ENCODE results near the gene NEK3.

The NEK3 gene

DNA sequence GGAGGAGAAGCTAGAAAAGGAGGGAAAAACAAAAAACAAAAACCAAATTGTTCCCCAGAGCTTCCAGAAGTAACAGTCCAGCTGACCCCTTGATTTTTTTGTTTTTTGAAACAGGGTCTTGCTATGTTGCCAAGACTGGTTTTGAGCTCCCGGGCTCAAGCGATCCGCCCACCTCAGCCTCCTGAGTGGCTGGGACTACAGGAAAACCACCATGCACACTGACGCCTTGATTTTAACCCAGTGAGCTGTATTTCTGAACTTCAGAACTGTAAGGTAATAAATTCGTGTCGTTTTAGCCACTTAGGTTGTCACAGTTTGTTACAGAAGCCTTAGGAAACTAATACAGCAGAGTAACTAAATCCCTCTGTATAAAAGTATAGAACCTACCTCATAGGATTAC, 1.1 kb upstream of the NEK3 start:
- H3K4me3 Mint-ChIP-seq = peak overlapping the region; percentile 15 to 41
- DNase-seq (no peak), ATAC-seq (replicated peaks) (no peak)
- no peak overlapping the region for H3K27ac Mint-ChIP-seq
- no peaks in the 10 kb centered on the region for H3K9me3 Mint-ChIP-seq
- H3K36me3 Mint-ChIP-seq (ENCODE audit: insufficient read depth) = no peaks in the 10 kb centered on the region
- H3K27me3 Mint-ChIP-seq = no peaks in the 10 kb centered on the region
- peaks cover 18 to 28% of the 10 kb centered on the region in 2 donors for H3K4me1 Mint-ChIP-seq (ENCODE audit: low read depth in 2 of 2)

DNA sequence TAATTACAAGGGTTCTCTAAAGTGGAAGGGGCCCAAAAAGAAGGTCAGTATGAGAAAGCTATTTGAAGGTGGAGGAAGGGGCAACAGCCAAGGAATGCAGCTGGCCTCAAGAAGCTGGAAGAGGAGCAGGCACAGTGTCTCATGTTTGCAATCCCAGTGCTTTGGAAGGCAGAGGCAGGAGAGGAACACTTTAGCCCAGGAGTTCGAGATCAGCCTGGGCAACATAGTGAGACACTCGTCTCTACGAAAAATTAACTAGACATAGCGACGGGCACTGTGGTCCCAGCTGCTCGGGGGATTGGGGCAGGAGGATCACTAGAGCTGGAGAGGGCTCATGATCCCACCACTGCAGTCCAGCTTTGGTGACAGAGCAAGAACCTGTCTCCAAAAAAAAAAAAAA, 656 bp upstream of the NEK3 start:
- peaks cover 18 to 28% of the 10 kb centered on the region in 2 donors for H3K4me1 Mint-ChIP-seq (ENCODE audit: low read depth in 2 of 2)
- no peak for ATAC-seq (replicated peaks)
- H3K27me3 Mint-ChIP-seq = no peaks in the 10 kb centered on the region
- no peak for DNase-seq
- H3K9me3 Mint-ChIP-seq = no peaks in the 10 kb centered on the region
- H3K4me3 Mint-ChIP-seq = peak overlapping the region; percentile 81 to 83
- no peaks in the 10 kb centered on the region for H3K36me3 Mint-ChIP-seq (ENCODE audit: insufficient read depth)
- H3K27ac Mint-ChIP-seq = peak overlapping the region; percentile 90 to 91

DNA sequence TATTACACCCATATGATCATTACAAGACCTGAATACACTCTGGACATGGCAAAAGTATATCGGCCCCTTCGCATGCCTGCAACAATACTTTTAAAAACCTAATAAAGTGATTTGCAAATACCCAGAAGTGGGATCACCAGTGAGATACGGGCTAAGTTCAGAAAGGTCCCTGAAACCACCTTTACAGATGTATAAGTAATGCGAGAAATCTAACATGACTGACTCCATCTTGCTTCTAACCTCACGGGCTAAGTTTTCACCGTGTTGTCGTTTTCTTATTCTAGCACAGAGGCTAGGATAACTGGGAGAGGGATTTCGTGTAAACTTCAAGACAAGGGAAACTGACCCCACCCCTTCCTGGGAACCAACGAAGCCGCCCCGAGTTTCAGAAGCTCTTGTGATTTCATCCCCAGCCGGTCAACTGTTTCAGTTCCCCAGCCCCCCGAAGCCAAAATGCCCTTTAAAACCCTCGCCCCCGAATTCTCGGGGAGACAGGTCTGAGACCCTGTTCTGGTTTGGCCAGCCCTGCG, 703 bp downstream of the NEK3 start:
- Mint-ChIP-seq H3K36me3 (ENCODE audit: insufficient read depth) (no peaks in the 10 kb centered on the region), H3K27ac (peak overlapping the region; percentile 80 to 90), H3K9me3 (no peaks in the 10 kb centered on the region), H3K27me3 (no peaks in the 10 kb centered on the region), H3K4me1 (ENCODE audit: low read depth in 2 of 2) (peaks cover 18 to 28% of the 10 kb centered on the region in 2 donors), H3K4me3 (peak overlapping the region; percentile 81 to 83)
- DNase-seq = peak in 1 of 3 experiments; percentile 1
- ATAC-seq (replicated peaks) = no peak

DNA sequence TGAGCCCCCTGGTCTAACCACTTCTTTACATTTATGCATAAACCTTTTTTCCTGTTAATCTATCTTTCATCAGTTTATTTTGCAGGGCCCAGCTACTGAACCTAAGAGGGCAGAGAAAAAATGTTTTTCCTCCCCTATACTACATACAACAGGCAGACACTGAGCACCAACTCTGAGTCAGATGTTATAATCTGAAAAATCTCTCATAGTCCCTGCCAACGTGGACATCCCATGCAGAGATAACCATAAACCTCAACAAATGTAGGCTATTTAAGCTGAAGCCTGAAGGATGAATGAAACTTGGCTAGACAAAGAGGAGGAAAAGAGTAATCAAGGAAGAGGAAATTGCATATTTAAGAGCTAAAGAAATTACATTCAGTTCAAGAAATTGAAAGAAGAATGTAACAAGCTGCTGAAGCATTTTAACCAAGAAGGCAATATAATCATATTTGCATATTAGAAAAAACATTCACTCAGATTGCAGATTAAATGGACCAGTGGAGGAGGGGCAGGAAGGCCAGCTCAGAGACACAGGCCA, 2.6 kb downstream of the NEK3 start:
- Mint-ChIP-seq H3K4me3 (no peak overlapping the region), H3K36me3 (ENCODE audit: insufficient read depth) (no peaks in the 10 kb centered on the region), H3K27ac (peak overlapping the region in 1 of 2 donors; percentile 0), H3K4me1 (ENCODE audit: low read depth in 2 of 2) (peaks cover 18 to 28% of the 10 kb centered on the region in 2 donors), H3K27me3 (no peaks in the 10 kb centered on the region), H3K9me3 (no peaks in the 10 kb centered on the region)
- DNase-seq (no peak), ATAC-seq (replicated peaks) (no peak)

DNA sequence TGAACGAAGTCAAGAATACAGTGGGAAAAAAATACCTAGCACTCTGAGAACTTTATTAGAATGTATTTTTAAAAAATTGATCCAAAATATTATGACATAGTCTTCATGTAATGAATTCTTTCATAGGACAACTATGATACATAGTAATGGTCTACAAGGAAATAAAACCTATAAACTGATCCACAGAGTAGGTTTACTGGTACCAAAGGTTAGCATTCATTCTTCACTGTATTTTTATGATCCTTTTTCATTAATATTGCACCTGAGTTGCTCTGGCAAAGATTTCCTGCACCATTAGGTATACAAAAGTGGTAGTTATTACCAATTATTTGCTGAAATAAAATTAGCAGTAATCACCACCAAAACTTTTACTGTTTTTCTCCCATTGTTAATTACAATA, 4.2 kb downstream of the NEK3 start:
- DNase-seq = no peak
- ATAC-seq (replicated peaks) = no peak
- Mint-ChIP-seq H3K27ac (no peak overlapping the region), H3K4me1 (ENCODE audit: low read depth in 2 of 2) (peaks cover 16 to 28% of the 10 kb centered on the region in 2 donors), H3K27me3 (no peaks in the 10 kb centered on the region), H3K4me3 (no peak overlapping the region), H3K9me3 (no peaks in the 10 kb centered on the region), H3K36me3 (ENCODE audit: insufficient read depth) (no peaks in the 10 kb centered on the region)

DNA sequence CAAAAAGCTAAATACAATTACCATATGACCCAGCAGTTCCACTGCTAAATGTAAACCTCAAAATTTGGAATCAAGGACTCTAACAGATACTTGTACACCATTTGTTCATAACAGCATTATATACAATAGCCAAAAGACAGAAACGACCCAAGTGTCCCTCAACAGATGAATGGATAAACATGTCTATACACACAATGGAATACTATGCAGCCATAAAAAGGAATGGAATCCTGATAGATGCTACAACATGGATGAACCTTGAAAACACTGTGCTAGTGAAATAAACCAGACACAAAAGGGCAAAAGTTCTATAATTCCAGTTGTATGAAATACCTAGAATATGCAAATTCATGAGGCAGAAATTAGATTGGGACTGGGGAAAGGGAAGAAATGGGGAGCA, 12.2 kb downstream of the NEK3 start:
- Mint-ChIP-seq H3K4me3 (no peak overlapping the region), H3K27ac (no peak overlapping the region), H3K4me1 (ENCODE audit: low read depth in 2 of 2) (no peaks in the 10 kb centered on the region), H3K27me3 (no peaks in the 10 kb centered on the region), H3K36me3 (ENCODE audit: insufficient read depth) (peaks cover 9% of the 10 kb centered on the region), H3K9me3 (no peaks in the 10 kb centered on the region)
- ATAC-seq (replicated peaks) = no peak
- DNase-seq = no peak

DNA sequence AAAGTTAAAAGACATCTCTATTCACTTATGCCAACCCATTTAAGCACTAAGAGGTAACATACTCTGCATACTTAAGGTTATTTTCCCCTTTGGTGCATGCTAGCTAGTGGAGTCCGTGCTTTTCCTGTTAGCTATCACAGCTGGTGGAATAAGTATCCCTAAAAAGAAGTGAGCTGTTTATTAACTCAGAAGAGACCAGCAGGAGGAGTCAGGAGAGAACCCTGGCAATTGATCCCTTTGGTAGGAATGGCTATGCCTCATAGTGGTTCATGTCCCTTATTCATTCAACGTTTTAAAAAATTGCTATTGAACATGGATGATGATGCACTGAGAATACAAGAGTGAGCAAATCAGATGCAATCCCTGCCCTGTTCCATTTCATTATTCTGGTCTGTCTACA, 18.1 kb downstream of the NEK3 start:
- no peaks in the 10 kb centered on the region for H3K9me3 Mint-ChIP-seq
- no peak for ATAC-seq (replicated peaks)
- H3K27me3 Mint-ChIP-seq = no peaks in the 10 kb centered on the region
- H3K4me1 Mint-ChIP-seq (ENCODE audit: low read depth in 2 of 2) = no peaks in the 10 kb centered on the region
- H3K27ac Mint-ChIP-seq = no peak overlapping the region
- no peak overlapping the region for H3K4me3 Mint-ChIP-seq
- DNase-seq = no peak
- H3K36me3 Mint-ChIP-seq (ENCODE audit: insufficient read depth) = no peaks in the 10 kb centered on the region

DNA sequence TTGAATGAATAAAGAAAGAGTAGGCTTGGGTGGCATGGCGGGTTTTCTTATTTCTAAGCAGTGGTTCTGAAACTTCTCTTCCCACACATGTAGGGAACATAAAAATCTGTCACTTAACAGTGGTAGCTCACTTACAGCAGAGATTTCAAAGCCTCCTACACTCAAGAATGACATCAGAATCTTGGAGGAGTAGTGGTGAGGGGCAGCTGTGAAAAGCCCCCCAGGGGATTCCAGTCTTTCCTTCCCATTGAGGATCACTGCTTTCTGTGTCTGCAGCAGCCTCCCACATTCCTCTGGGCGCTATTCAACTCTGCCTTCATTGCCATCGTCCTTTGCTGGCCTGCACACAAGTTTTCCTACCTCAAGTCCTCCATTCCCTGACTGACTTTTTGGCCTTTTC, 21.9 kb downstream of the NEK3 start:
- Mint-ChIP-seq H3K27me3 (no peaks in the 10 kb centered on the region), H3K4me1 (ENCODE audit: low read depth in 2 of 2) (no peaks in the 10 kb centered on the region), H3K9me3 (no peaks in the 10 kb centered on the region), H3K4me3 (no peak overlapping the region), H3K36me3 (ENCODE audit: insufficient read depth) (peaks cover 10% of the 10 kb centered on the region), H3K27ac (no peak overlapping the region)
- ATAC-seq (replicated peaks) (no peak), DNase-seq (no peak)

DNA sequence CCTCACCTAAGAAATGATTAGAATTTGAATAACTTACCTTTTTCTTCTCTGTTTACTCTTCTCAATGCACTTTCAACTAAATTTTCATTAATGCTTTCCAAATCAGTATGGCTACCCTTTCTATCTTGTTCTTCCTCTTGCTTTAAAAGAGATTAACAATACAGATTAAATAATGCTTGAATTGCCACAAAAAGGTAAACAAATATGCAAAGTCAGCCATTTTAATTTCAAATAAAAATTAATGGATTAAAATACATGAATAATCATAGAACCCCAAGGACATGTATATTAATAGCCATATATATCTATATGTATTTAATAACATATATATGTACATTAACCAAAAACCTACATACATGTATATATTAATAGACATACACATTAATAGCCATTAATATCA, 22.6 kb downstream of the NEK3 start:
- H3K36me3 Mint-ChIP-seq (ENCODE audit: insufficient read depth) = peaks cover 10% of the 10 kb centered on the region
- no peaks in the 10 kb centered on the region for H3K4me1 Mint-ChIP-seq (ENCODE audit: low read depth in 2 of 2)
- no peak overlapping the region for H3K4me3 Mint-ChIP-seq
- no peaks in the 10 kb centered on the region for H3K27me3 Mint-ChIP-seq
- ATAC-seq (replicated peaks) (no peak), DNase-seq (no peak)
- H3K9me3 Mint-ChIP-seq = no peaks in the 10 kb centered on the region
- H3K27ac Mint-ChIP-seq = no peak overlapping the region

DNA sequence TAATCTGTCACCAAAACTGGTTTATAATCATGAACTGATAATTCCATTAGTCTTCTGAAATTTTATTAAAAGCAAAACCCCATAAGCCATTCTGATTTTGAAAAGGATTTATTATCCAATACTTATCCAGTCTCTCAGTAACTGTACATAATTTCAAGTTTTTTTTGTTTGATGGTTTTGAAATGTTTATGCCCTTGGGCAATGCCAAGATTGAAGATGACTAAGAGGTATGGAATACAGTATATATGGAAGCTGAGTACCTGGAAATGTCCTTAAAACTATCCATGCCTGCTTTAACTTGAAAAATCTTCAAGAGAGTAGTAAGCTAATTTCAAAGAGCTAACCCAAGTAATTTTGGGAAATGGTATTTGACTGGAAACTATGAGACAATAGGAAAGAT, 28.8 kb downstream of the NEK3 start:
- no peaks in the 10 kb centered on the region for H3K9me3 Mint-ChIP-seq
- no peak overlapping the region for H3K4me3 Mint-ChIP-seq
- ATAC-seq (replicated peaks) (no peak), DNase-seq (no peak)
- no peak overlapping the region for H3K27ac Mint-ChIP-seq
- peaks cover 7 to 12% of the 10 kb centered on the region in 2 donors for H3K4me1 Mint-ChIP-seq (ENCODE audit: low read depth in 2 of 2)
- H3K36me3 Mint-ChIP-seq (ENCODE audit: insufficient read depth) = peaks cover 10% of the 10 kb centered on the region
- peaks cover 12 to 15% of the 10 kb centered on the region in 2 donors for H3K27me3 Mint-ChIP-seq

DNA sequence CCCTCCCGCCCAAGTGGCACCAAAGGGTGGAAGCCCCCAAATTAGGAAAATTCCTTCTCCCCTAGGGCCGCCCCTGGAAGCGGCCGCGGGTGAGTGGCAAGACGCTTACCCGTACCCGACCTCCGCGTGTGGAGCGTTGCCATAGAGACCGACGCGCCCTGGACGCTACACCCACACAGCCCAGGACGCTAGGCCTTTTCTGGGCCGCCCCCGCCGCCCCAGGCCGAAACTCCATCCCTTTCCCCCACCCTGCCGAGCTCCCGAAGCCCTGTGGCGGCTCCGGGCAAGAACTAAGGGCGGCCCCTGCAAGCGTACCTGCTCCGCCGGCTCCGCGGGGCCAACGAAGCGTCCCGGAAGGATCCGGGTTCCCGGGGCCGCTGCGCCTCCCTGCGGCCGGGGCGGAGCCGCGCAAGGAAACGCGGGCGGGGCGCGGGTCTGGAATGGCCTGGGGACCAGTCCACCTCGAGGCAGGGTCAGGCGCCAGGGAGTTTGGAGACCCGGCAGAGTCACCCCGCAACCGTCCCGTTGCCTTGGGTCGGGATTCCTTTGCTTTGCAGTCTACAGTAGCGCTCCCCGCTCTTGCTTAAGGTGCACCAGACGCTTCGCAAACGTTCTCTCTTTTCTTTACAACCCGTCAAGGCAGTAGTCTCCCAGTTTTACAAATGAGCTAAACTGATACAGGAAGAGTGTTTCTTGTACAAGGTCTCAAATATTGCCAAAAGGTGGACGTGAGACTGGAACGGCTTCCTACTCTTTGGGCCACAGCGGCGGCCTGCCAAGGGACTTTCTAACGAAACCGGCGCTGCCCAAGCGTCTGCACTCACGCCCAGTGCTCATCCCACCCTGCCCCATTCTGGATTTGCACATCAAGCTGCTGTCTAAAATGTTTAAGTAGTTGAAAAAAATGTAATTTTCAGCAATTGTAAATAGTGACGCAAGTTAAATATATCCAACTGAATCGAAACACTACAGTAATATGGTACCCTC, 30.4 kb downstream of the NEK3 start, which contains the start of gene NEK5:
Gene NEK5, minus strand, starts transcription at position 360 of the 987 bp plus-strand sequence. CDS start 1,591 bp downstream, outside the sequence.
- H3K4me3 Mint-ChIP-seq = peak within 1 kb of the TSS; percentile 72 to 86
- H3K9me3 Mint-ChIP-seq = no peaks in the 10 kb centered on the region
- ATAC-seq (replicated peaks) (peak; percentile 79), DNase-seq (peak; percentile 27 to 42 (median 38))
- peaks cover 7% of the 10 kb centered on the region for H3K36me3 Mint-ChIP-seq (ENCODE audit: insufficient read depth)
- H3K4me1 Mint-ChIP-seq (ENCODE audit: low read depth in 2 of 2) = peaks cover 7 to 12% of the 10 kb centered on the region in 2 donors
- H3K27ac Mint-ChIP-seq = no peak within 1 kb of the TSS
- H3K27me3 Mint-ChIP-seq = peaks cover 12 to 15% of the 10 kb centered on the region in 2 donors

DNA sequence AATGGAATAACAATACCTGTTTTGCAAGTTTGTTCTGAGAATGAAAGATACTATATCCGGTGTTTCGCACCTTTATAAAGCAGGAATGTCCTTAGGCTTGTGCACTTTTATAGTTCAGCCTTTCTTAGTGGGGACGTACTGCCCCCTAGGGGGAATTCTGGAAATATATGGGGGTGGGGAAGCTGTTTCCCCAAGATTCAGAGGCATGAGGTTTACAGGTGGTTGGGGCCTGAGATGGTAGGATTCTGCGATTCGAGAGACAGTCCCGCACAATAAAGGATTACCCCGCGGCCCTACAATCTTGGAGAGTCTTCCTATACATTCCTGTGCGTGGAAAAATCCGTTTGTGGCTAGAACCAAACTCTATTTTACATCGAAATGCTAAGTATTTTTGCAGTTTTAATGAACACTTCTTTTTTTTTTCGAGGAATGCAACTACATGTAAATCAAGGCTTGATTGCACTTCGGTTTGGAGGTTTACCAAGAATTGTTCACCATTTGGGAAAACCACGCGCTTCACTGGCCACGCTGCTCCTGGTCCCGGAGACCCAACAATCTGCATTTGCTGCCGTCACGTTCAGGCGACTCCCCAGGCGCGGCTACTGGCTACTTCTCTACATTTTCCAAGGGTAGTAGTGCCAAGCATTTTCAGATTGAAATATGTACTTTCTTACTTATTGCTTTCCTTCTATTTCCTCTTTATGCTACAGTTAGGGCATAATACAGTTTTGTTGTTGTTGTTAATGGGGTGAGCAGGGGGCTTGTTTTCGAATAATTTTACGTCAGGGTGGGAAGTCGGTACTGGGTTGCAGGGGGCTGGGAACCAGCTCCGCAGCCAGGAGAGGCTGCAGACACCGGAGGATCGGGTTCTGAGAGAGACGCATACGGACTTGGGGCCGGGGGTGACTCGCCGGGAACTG, 31.4 kb downstream of the NEK3 start:
- Mint-ChIP-seq H3K27ac (no peak overlapping the region), H3K27me3 (peaks cover 12 to 15% of the 10 kb centered on the region in 2 donors), H3K4me1 (ENCODE audit: low read depth in 2 of 2) (peaks cover 7 to 12% of the 10 kb centered on the region in 2 donors), H3K9me3 (no peaks in the 10 kb centered on the region), H3K4me3 (peak overlapping the region; percentile 72 to 86), H3K36me3 (ENCODE audit: insufficient read depth) (no peaks in the 10 kb centered on the region)
- DNase-seq = peak; percentile 41 to 48 (median 45)
- ATAC-seq (replicated peaks) = peak; percentile 62

DNA sequence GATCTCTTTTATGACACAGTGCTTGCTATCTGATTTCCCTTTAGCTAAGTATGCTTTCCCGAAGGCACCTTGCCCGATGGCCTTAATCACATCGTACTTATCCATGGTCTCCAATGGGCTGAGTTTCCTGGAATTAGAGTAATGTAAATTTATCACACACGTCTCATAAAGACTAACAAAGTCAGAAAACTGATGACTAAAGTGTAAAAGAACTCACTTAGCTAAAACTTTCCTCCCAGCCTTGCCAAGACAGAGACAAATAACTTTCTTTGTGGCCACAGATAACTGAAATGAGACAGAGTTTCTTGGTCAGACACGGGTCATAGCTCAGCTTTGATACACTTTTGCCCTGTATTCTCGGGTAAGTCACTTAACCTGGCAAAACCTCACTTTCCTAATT, 32.0 kb downstream of the NEK3 start:
- DNase-seq (no peak), ATAC-seq (replicated peaks) (no peak)
- peak overlapping the region in 1 of 2 donors; percentile 86 for H3K4me3 Mint-ChIP-seq
- peaks cover 7 to 12% of the 10 kb centered on the region in 2 donors for H3K4me1 Mint-ChIP-seq (ENCODE audit: low read depth in 2 of 2)
- no peak overlapping the region for H3K27ac Mint-ChIP-seq
- no peaks in the 10 kb centered on the region for H3K9me3 Mint-ChIP-seq
- peaks cover 12 to 15% of the 10 kb centered on the region in 2 donors for H3K27me3 Mint-ChIP-seq
- no peaks in the 10 kb centered on the region for H3K36me3 Mint-ChIP-seq (ENCODE audit: insufficient read depth)

Measured in effector memory CD8-positive, alpha-beta T cell (primary cell).